GM23338 (cell line): ENCODE data around the gene AQP9.

Source experiments
- CREB1 ChIP-seq: fragments of 250-450 bp; sonication (Bioruptor Pico); IDR thresholded peaks from 2 replicates; pipeline ENCODE4 v1.5.0; 2020; ENCODE audit warnings: low read depth, mild to moderate bottlenecking, moderate library complexity
- EZH2 ChIP-seq: fragments of 200-600 bp; sonication (generic); IDR thresholded peaks from one replicate; pipeline ENCODE4 v1.8.0; 2017; ENCODE audit warnings: antibody characterized with exemption, mild to moderate bottlenecking, low read depth; ENCODE audit not compliant: unreplicated experiment
- EZH2phosphoT487 ChIP-seq: fragments of 200-600 bp; sonication (generic); IDR thresholded peaks from one replicate; pipeline ENCODE4 v1.8.1; 2018; ENCODE audit warnings: antibody characterized with exemption; ENCODE audit not compliant: unreplicated experiment
- POLR2AphosphoS5 ChIP-seq: IDR thresholded peaks from 2 replicates; pipeline ENCODE4 v1.6.1; 2016; ENCODE audit warnings: antibody characterized with exemption, low read depth
- REST ChIP-seq: IDR thresholded peaks from one replicate; pipeline ENCODE4 v1.6.1; 2018; ENCODE audit warnings: antibody characterized with exemption; ENCODE audit not compliant: unreplicated experiment
- TF ChIP-seq, protein P1 (sequence below), 2 experiments: fragments of 200-600 bp in 1 of 2; sonication (generic) in 1 of 2; conservative IDR thresholded peaks; 2 replicates each; pipeline versions ENCODE4 v1.5.1 to v1.6.1; 2016 to 2017; ENCODE audit warnings: antibody characterized with exemption in 2 of 2, low read depth in 2 of 2, mild to moderate bottlenecking in 2 of 2, moderate library complexity in 1 of 2

- TF ChIP-seq, protein P1, sequence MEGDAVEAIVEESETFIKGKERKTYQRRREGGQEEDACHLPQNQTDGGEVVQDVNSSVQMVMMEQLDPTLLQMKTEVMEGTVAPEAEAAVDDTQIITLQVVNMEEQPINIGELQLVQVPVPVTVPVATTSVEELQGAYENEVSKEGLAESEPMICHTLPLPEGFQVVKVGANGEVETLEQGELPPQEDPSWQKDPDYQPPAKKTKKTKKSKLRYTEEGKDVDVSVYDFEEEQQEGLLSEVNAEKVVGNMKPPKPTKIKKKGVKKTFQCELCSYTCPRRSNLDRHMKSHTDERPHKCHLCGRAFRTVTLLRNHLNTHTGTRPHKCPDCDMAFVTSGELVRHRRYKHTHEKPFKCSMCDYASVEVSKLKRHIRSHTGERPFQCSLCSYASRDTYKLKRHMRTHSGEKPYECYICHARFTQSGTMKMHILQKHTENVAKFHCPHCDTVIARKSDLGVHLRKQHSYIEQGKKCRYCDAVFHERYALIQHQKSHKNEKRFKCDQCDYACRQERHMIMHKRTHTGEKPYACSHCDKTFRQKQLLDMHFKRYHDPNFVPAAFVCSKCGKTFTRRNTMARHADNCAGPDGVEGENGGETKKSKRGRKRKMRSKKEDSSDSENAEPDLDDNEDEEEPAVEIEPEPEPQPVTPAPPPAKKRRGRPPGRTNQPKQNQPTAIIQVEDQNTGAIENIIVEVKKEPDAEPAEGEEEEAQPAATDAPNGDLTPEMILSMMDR (conservative IDR thresholded peaks at IDR 0.05; ENCODE audit: low read depth in 2 of 2) = no peak
- TF ChIP-seq POLR2AphosphoS5 (no peak), EZH2phosphoT487 (no peak), CREB1 (CRISPR knock-in tag) (no peak), EZH2 (no peak), REST (no peak)
Measured at GRCh38 chr15:58148633-58149445, 10.7 kb downstream of the AQP9 start.
